Lower lobe of right lung (tissue), 2 donors: ENCODE results near the gene XPNPEP2. TPM values are rescaled to one million over a fixed set of nuclear protein-coding genes. Genes with fewer than 3 reads are reported as not detected.

Source experiments
- ATAC-seq, 2 donors: fragments of 200-7000 bp; cut with Tn5 transposase; one replicate each; pipeline ENCODE4 v1.9.1; 2020 to 2022; ENCODE audit warnings: mild to moderate bottlenecking in 2 of 2, moderate library complexity in 2 of 2
- DNase-seq: peaks from one replicate; pipeline ENCODE4 v3.0.0-alpha.2; 2020
- H3K27ac ChIP-seq: fragments of 200-600 bp; one replicate; pipeline ENCODE4 v1.8.0; 2022
- H3K27me3 ChIP-seq: fragments of 200-600 bp; one replicate; pipeline ENCODE4 v1.8.0; 2022; ENCODE audit warnings: low read depth
- H3K36me3 ChIP-seq: fragments of 200-600 bp; one replicate; pipeline ENCODE4 v1.8.0; 2022; ENCODE audit warnings: mild to moderate bottlenecking
- H3K4me1 ChIP-seq: fragments of 200-600 bp; one replicate; pipeline ENCODE4 v1.8.0; 2022
- H3K4me3 ChIP-seq: fragments of 200-600 bp; one replicate; pipeline ENCODE4 v1.8.0; 2022; ENCODE audit warnings: mild to moderate bottlenecking
- H3K9me3 ChIP-seq: fragments of 200-600 bp; one replicate; pipeline ENCODE4 v1.8.0; 2022
- CTCF ChIP-seq: fragments of 200-600 bp; IDR thresholded peaks from one replicate; pipeline ENCODE4 v1.8.0; 2022; ENCODE audit warnings: antibody characterized with exemption, mild to moderate bottlenecking
- intact Hi-C: fragments of 100-400 bp; cut with DNase I; formaldehyde crosslinking; loops from one replicate; pipeline ENCODE4 v1.11.0; 2022
- total RNA-seq: library from RNA; stranded (reverse); fragmentation: NEBNext Ultra II Directional; extraction: Animal tissue kit (Norgen Biotek cat#: 25700); gene quantifications from one replicate; pipeline ENCODE4 v1.2.1, GENCODE V29; 2021
- donor health status: DM: no; HTN: yes; CAD: no; lungs with severe emphysema.

The XPNPEP2 gene
- total RNA-seq, 1 donor from 2014 or later = 2.9 TPM

GRCh38 chrX:129700536-129700935 lies 38.2 kb upstream of the XPNPEP2 start:
- no peak for ATAC-seq
- no peak for TF ChIP-seq CTCF
- Histone ChIP-seq H3K27me3 (no peaks in the 10 kb centered on the region), H3K27ac (no peak overlapping the region), H3K36me3 (no peaks in the 10 kb centered on the region), H3K4me3 (no peak overlapping the region), H3K9me3 (no peaks in the 10 kb centered on the region), H3K4me1 (no peaks in the 10 kb centered on the region)
- intact Hi-C loops = no loop called here
- DNase-seq = no peak

GRCh38 chrX:129701624-129702069 lies 37.1 kb upstream of the XPNPEP2 start:
- DNase-seq (no peak), ATAC-seq (peak; percentile 37 to 43)
- Histone ChIP-seq H3K27me3 (no peaks in the 10 kb centered on the region), H3K27ac (no peak overlapping the region), H3K9me3 (no peaks in the 10 kb centered on the region), H3K36me3 (no peaks in the 10 kb centered on the region), H3K4me1 (no peaks in the 10 kb centered on the region), H3K4me3 (no peak overlapping the region)
- TF ChIP-seq CTCF = no peak
- intact Hi-C loops = no loop called here

- H3K27me3 ChIP-seq = no peaks in the 10 kb centered on the region
- no peak overlapping the region for H3K4me3 ChIP-seq
- no peaks in the 10 kb centered on the region for H3K4me1 ChIP-seq
- DNase-seq = no peak
- TF ChIP-seq CTCF = no peak
- no peaks in the 10 kb centered on the region for H3K36me3 ChIP-seq
- no peak overlapping the region for H3K27ac ChIP-seq
- intact Hi-C loops = no loop called here
- H3K9me3 ChIP-seq = no peaks in the 10 kb centered on the region
- ATAC-seq = no peak
Measured at GRCh38 chrX:129704491-129704890, 34.3 kb upstream of the XPNPEP2 start.

GRCh38 chrX:129705377-129705925 lies 33.3 kb upstream of the XPNPEP2 start:
- TF ChIP-seq CTCF = no peak
- Histone ChIP-seq H3K4me3 (no peak overlapping the region), H3K36me3 (no peaks in the 10 kb centered on the region), H3K9me3 (no peaks in the 10 kb centered on the region), H3K27me3 (no peaks in the 10 kb centered on the region), H3K27ac (no peak overlapping the region), H3K4me1 (no peaks in the 10 kb centered on the region)
- DNase-seq (no peak), ATAC-seq (no peak)
- intact Hi-C loops = no loop called here

GRCh38 chrX:129705988-129706387 lies 32.8 kb upstream of the XPNPEP2 start:
- ATAC-seq = no peak
- no peak for TF ChIP-seq CTCF
- intact Hi-C loops = no loop called here

More at GRCh38 chrX:129705988-129706387, 32.8 kb upstream of the XPNPEP2 start:
- no peaks in the 10 kb centered on the region for H3K9me3 ChIP-seq
- H3K27me3 ChIP-seq = no peaks in the 10 kb centered on the region
- no peak overlapping the region for H3K27ac ChIP-seq
- no peaks in the 10 kb centered on the region for H3K4me1 ChIP-seq
- no peak overlapping the region for H3K4me3 ChIP-seq
- DNase-seq = no peak
- H3K36me3 ChIP-seq = no peaks in the 10 kb centered on the region
